ENCODE data around the gene OVCH2.

DNA sequence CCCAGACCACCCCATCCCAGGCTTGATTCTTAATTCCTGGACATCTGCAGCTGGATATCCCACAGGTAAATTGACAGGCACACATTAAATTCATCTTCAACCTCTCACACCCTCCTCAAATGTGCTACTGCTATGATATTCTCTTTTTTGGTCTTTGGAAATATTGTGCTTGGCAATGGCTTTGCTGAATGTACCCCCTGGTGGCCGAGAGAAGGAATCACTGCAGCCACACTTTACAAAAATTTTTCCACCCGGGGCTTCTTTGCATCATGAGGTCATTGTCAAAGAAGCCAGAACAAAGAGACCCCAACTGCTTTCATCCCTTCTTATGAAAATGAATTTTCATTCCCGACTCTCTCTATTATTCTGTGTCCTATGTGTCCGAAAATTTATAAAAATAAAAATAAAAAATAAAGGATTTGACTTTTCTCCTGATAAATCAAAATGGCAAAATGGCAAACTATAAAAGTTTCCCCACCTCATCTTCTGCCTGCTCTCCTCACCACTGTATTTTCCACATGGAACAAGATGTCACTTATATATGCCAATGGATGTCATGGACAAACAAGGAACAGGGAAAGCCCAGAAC is 17.9 kb downstream of the OVCH2 start:
- TF ChIP-seq, protein P1, sequence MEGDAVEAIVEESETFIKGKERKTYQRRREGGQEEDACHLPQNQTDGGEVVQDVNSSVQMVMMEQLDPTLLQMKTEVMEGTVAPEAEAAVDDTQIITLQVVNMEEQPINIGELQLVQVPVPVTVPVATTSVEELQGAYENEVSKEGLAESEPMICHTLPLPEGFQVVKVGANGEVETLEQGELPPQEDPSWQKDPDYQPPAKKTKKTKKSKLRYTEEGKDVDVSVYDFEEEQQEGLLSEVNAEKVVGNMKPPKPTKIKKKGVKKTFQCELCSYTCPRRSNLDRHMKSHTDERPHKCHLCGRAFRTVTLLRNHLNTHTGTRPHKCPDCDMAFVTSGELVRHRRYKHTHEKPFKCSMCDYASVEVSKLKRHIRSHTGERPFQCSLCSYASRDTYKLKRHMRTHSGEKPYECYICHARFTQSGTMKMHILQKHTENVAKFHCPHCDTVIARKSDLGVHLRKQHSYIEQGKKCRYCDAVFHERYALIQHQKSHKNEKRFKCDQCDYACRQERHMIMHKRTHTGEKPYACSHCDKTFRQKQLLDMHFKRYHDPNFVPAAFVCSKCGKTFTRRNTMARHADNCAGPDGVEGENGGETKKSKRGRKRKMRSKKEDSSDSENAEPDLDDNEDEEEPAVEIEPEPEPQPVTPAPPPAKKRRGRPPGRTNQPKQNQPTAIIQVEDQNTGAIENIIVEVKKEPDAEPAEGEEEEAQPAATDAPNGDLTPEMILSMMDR (IDR thresholded peaks at IDR 0.05): peak; percentile 44 to 76
- TF ChIP-seq EP300 (IDR thresholded peaks at IDR 0.05): no peak
